ENCODE results near the gene NBDY.

Gene NBDY

GRCh38 chrX:56793112-56793430 is 64.0 kb downstream of the NBDY start:
- no peak overlapping the region for H3K27ac Mint-ChIP-seq (ENCODE audit: low read depth)
- H3K9me3 Mint-ChIP-seq: no peaks in the 10 kb centered on the region
- no peak for ATAC-seq (replicated peaks; ENCODE audit: extremely low read depth, poor library complexity, severe bottlenecking)
- no peak overlapping the region for H3K4me3 Mint-ChIP-seq
- no peak for DNase-seq (ENCODE audit: low spot score in 2 of 2)
- H3K4me1 Mint-ChIP-seq: peaks cover 47% of the 10 kb centered on the region
- no peaks in the 10 kb centered on the region for H3K27me3 Mint-ChIP-seq
- H3K36me3 Mint-ChIP-seq (ENCODE audit: insufficient read depth): no peaks in the 10 kb centered on the region

- peaks cover 49% of the 10 kb centered on the region for H3K4me1 Mint-ChIP-seq
- H3K4me3 Mint-ChIP-seq: no peak overlapping the region
- H3K27ac Mint-ChIP-seq (ENCODE audit: low read depth): no peak overlapping the region
- no peaks in the 10 kb centered on the region for H3K9me3 Mint-ChIP-seq
- no peak for ATAC-seq (replicated peaks; ENCODE audit: extremely low read depth, poor library complexity, severe bottlenecking)
- no peak for DNase-seq (ENCODE audit: low spot score in 2 of 2)
- H3K36me3 Mint-ChIP-seq (ENCODE audit: insufficient read depth): no peaks in the 10 kb centered on the region
- no peaks in the 10 kb centered on the region for H3K27me3 Mint-ChIP-seq
Observed at GRCh38 chrX:56793521-56794320, 64.7 kb downstream of the NBDY start.

GRCh38 chrX:56794404-56795230 is 65.6 kb downstream of the NBDY start:
- Mint-ChIP-seq H3K4me1 (peaks cover 52% of the 10 kb centered on the region), H3K9me3 (no peaks in the 10 kb centered on the region), H3K4me3 (no peak overlapping the region), H3K27me3 (no peaks in the 10 kb centered on the region), H3K36me3 (ENCODE audit: insufficient read depth) (no peaks in the 10 kb centered on the region), H3K27ac (ENCODE audit: low read depth) (no peak overlapping the region)
- ATAC-seq (replicated peaks; ENCODE audit: extremely low read depth, poor library complexity, severe bottlenecking) (no peak), DNase-seq (ENCODE audit: low spot score in 2 of 2) (no peak)

- no peak for DNase-seq (ENCODE audit: low spot score in 2 of 2)
- Mint-ChIP-seq H3K9me3 (no peaks in the 10 kb centered on the region), H3K27ac (ENCODE audit: low read depth) (no peak overlapping the region), H3K4me1 (peaks cover 56% of the 10 kb centered on the region), H3K4me3 (no peak overlapping the region), H3K27me3 (no peaks in the 10 kb centered on the region), H3K36me3 (ENCODE audit: insufficient read depth) (no peaks in the 10 kb centered on the region)
- ATAC-seq (replicated peaks; ENCODE audit: extremely low read depth, poor library complexity, severe bottlenecking): no peak
Observed at GRCh38 chrX:56795309-56795868, 66.3 kb downstream of the NBDY start.

GRCh38 chrX:56796641-56797395 is 67.8 kb downstream of the NBDY start:
- Mint-ChIP-seq H3K4me1 (peaks cover 57% of the 10 kb centered on the region), H3K27ac (ENCODE audit: low read depth) (peak overlapping the region; percentile 95), H3K4me3 (peak overlapping the region; percentile 10), H3K27me3 (no peaks in the 10 kb centered on the region), H3K36me3 (ENCODE audit: insufficient read depth) (peaks cover 2% of the 10 kb centered on the region), H3K9me3 (no peaks in the 10 kb centered on the region)
- no peak for ATAC-seq (replicated peaks; ENCODE audit: extremely low read depth, poor library complexity, severe bottlenecking)
- DNase-seq (ENCODE audit: low spot score in 2 of 2): no peak

- Mint-ChIP-seq H3K4me1 (peaks cover 52% of the 10 kb centered on the region), H3K27ac (ENCODE audit: low read depth) (peak overlapping the region; percentile 95), H3K27me3 (no peaks in the 10 kb centered on the region), H3K4me3 (peak overlapping the region; percentile 10), H3K36me3 (ENCODE audit: insufficient read depth) (peaks cover 2% of the 10 kb centered on the region), H3K9me3 (no peaks in the 10 kb centered on the region)
- ATAC-seq (replicated peaks; ENCODE audit: extremely low read depth, poor library complexity, severe bottlenecking) (peak; percentile 16), DNase-seq (ENCODE audit: low spot score in 2 of 2) (no peak)
Observed at GRCh38 chrX:56797574-56798338, 68.7 kb downstream of the NBDY start.

GRCh38 chrX:56798339-56798711 is 69.3 kb downstream of the NBDY start:
- Mint-ChIP-seq H3K4me3 (no peak overlapping the region), H3K4me1 (peaks cover 52% of the 10 kb centered on the region), H3K9me3 (no peaks in the 10 kb centered on the region), H3K27me3 (no peaks in the 10 kb centered on the region), H3K36me3 (ENCODE audit: insufficient read depth) (peaks cover 2% of the 10 kb centered on the region), H3K27ac (ENCODE audit: low read depth) (no peak overlapping the region)
- no peak for ATAC-seq (replicated peaks; ENCODE audit: extremely low read depth, poor library complexity, severe bottlenecking)
- DNase-seq (ENCODE audit: low spot score in 2 of 2): no peak

- no peak overlapping the region for H3K27ac Mint-ChIP-seq (ENCODE audit: low read depth)
- no peaks in the 10 kb centered on the region for H3K27me3 Mint-ChIP-seq
- ATAC-seq (replicated peaks; ENCODE audit: extremely low read depth, poor library complexity, severe bottlenecking) (no peak), DNase-seq (ENCODE audit: low spot score in 2 of 2) (no peak)
- H3K4me1 Mint-ChIP-seq: peaks cover 52% of the 10 kb centered on the region
- H3K36me3 Mint-ChIP-seq (ENCODE audit: insufficient read depth): peaks cover 2% of the 10 kb centered on the region
- H3K4me3 Mint-ChIP-seq: no peak overlapping the region
- H3K9me3 Mint-ChIP-seq: no peaks in the 10 kb centered on the region
Observed at GRCh38 chrX:56798866-56799758, 70.1 kb downstream of the NBDY start.

GRCh38 chrX:56800307-56800706 is 71.3 kb downstream of the NBDY start:
- Mint-ChIP-seq H3K4me1 (peaks cover 52% of the 10 kb centered on the region), H3K9me3 (no peaks in the 10 kb centered on the region), H3K27ac (ENCODE audit: low read depth) (peak overlapping the region; percentile 96), H3K36me3 (ENCODE audit: insufficient read depth) (peaks cover 2% of the 10 kb centered on the region), H3K27me3 (no peaks in the 10 kb centered on the region), H3K4me3 (peak overlapping the region; percentile 52)
- DNase-seq (ENCODE audit: low spot score in 2 of 2) (no peak), ATAC-seq (replicated peaks; ENCODE audit: extremely low read depth, poor library complexity, severe bottlenecking) (no peak)

GRCh38 chrX:56800801-56801200 is 71.8 kb downstream of the NBDY start:
- Mint-ChIP-seq H3K4me1 (peaks cover 52% of the 10 kb centered on the region), H3K4me3 (peak overlapping the region; percentile 52), H3K36me3 (ENCODE audit: insufficient read depth) (peaks cover 2% of the 10 kb centered on the region)

GRCh38 chrX:56802428-56802827 is 73.4 kb downstream of the NBDY start:
- Mint-ChIP-seq H3K36me3 (ENCODE audit: insufficient read depth) (peaks cover 2% of the 10 kb centered on the region), H3K4me3 (no peak overlapping the region), H3K9me3 (no peaks in the 10 kb centered on the region), H3K4me1 (peaks cover 47% of the 10 kb centered on the region), H3K27me3 (no peaks in the 10 kb centered on the region), H3K27ac (ENCODE audit: low read depth) (no peak overlapping the region)
- DNase-seq (ENCODE audit: low spot score in 2 of 2) (no peak), ATAC-seq (replicated peaks; ENCODE audit: extremely low read depth, poor library complexity, severe bottlenecking) (no peak)

More at GRCh38 chrX:56800801-56801200, 71.8 kb downstream of the NBDY start:
- peak; percentile 77 for ATAC-seq (replicated peaks; ENCODE audit: extremely low read depth, poor library complexity, severe bottlenecking)
- H3K27me3 Mint-ChIP-seq: no peaks in the 10 kb centered on the region
- H3K27ac Mint-ChIP-seq (ENCODE audit: low read depth): peak overlapping the region; percentile 96
- H3K9me3 Mint-ChIP-seq: no peaks in the 10 kb centered on the region
- DNase-seq (ENCODE audit: low spot score in 2 of 2): no peak

All from central memory CD8-positive, alpha-beta T cell (primary cell).